ENCODE results near the gene CASZ1. TPM values are rescaled to one million over a fixed set of nuclear protein-coding genes. Genes with fewer than 3 reads are reported as not detected.

Gene CASZ1
- total and polyA plus RNA-seq, 2 donors (not counting 3 experiments of a cell fraction or from before 2014, with no cell fraction given), result 1.5 to 5.2 TPM

DNA sequence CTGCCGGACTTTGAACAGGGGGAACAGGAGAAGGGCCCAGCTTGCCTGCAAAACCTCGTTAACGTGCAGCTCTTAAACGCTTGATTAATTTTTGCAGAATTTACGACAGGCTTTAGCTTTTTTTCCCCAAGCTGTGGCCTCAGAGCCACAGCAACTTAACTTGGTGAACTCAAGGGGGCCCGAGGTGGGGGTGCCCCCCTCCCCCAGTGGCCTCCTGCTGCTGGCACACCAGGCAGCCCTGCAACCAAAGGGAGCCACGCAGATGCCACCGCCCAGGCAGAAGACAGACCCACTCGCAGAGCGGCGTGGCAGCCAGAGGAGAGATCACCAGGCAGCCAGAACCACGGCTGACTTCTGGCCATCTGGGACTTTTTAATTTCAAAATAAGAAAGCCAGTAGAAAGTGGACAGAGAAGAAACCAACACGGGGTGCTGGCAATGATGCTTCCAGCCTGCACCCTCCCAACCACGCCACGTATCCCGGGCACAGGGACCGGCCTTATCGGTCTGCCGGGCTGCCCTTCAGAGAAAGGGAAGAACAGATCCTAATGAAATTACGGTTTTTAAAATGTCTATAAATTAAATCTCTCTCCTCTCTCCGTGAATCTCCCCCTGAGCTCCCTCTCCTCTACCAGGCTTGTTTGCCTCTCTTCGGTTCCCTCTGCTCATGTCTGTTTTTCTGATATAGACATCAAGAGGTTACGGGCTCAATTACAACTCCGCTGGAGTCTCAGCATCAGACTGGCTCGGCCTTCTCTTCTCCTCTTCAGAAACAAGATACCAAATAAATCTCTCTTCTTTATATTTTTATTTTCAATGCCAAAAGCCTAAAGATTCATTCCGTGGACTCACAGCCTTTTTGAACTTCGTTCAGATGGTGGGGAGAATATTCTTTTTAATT is 6.4 kb downstream of the CASZ1 start:
- FAIRE-seq, result no peak
- H3K79me2 ChIP-seq (ENCODE audit: control insufficient read depth, insufficient read depth, low read length), result no peaks in the 10 kb centered on the region
- CTCF ChIA-PET, result no interaction called here

More for the DNA sequence above, 6.4 kb downstream of the CASZ1 start:
- Histone ChIP-seq H3K9me1 (replicated peaks; ENCODE audit: control insufficient read depth, extremely low read depth, insufficient read depth, low read length) (no peaks in the 10 kb centered on the region), H3K9ac (replicated peaks; ENCODE audit: extremely low read depth, insufficient read depth, low read length) (no peak overlapping the region), H4K20me1 (replicated peaks; ENCODE audit: control insufficient read depth, extremely low read depth, insufficient read depth, low read length) (no peaks in the 10 kb centered on the region), H3K4me2 (ENCODE audit: insufficient read depth, low read length) (no peak overlapping the region), H3K36me3 (ENCODE audit: control insufficient read depth in 2 of 2, extremely low read depth in 1 of 2, insufficient read depth in 2 of 2, low read length in 2 of 2) (no peaks in the 10 kb centered on the region), H3K4me1 (ENCODE audit: control insufficient read depth, extremely low read depth, insufficient read depth, low read length) (peaks cover 11% of the 10 kb centered on the region), H2AFZ (ENCODE audit: low read depth, low read length) (no peak overlapping the region), H3K9me3 (replicated peaks; ENCODE audit: control insufficient read depth, insufficient read depth, low read length) (no peaks in the 10 kb centered on the region), H3K4me3 (replicated peaks in 1 of 3; ENCODE audit: insufficient read depth in 1 of 3, low read depth in 1 of 3, low read length in 3 of 3) (no peak overlapping the region), H3K27ac (ENCODE audit: insufficient read depth, low read depth, low read length) (no peak overlapping the region), H3K27me3 (ENCODE audit: control insufficient read depth in 2 of 2, insufficient read depth in 2 of 2, low read length in 2 of 2) (peaks cover 22 to 40% of the 10 kb centered on the region in 2 experiments)
- intact Hi-C loops (cut with micrococcal nuclease) (loop anchor here (2.0 kb wide), 1 partner anchor 77 kb away; no protein-coding TSS in a partner anchor), dilution Hi-C loops (cut with MboI; ENCODE audit: extremely low pct_ligation_motif_present, low sequenced_read_pairs) (no loop called here)
- no TSS peak for BruUV-seq (replicated peaks)
- DNase-seq (ENCODE audit: low read depth, low spot score), result no peak
- TF ChIP-seq POLR2A (IDR thresholded peaks at IDR 0.05; ENCODE audit: low read depth, low read length) (no peak), MYC (IDR thresholded peaks at IDR 0.05; ENCODE audit: low read depth, low read length) (no peak), JUN (IDR thresholded peaks at IDR 0.05; ENCODE audit: borderline replicate concordance, insufficient read depth, insufficient read length, low read depth) (no peak), GATA2 (IDR thresholded peaks at IDR 0.05; ENCODE audit: insufficient read depth, insufficient read length, low read depth, low read length) (no peak), POLR2AphosphoS5 (IDR thresholded peaks at IDR 0.05; ENCODE audit: insufficient read depth, low read depth, low read length) (no peak), EZH2 (IDR thresholded peaks at IDR 0.05; ENCODE audit: borderline replicate concordance, low read depth, low read length, severe bottlenecking) (no peak), FOS (IDR thresholded peaks at IDR 0.05; ENCODE audit: borderline replicate concordance, insufficient read depth, low read length) (no peak)
- TF ChIP-seq, protein P1, sequence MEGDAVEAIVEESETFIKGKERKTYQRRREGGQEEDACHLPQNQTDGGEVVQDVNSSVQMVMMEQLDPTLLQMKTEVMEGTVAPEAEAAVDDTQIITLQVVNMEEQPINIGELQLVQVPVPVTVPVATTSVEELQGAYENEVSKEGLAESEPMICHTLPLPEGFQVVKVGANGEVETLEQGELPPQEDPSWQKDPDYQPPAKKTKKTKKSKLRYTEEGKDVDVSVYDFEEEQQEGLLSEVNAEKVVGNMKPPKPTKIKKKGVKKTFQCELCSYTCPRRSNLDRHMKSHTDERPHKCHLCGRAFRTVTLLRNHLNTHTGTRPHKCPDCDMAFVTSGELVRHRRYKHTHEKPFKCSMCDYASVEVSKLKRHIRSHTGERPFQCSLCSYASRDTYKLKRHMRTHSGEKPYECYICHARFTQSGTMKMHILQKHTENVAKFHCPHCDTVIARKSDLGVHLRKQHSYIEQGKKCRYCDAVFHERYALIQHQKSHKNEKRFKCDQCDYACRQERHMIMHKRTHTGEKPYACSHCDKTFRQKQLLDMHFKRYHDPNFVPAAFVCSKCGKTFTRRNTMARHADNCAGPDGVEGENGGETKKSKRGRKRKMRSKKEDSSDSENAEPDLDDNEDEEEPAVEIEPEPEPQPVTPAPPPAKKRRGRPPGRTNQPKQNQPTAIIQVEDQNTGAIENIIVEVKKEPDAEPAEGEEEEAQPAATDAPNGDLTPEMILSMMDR (IDR thresholded peaks at IDR 0.05; ENCODE audit: extremely low read depth in 1 of 2, insufficient read depth in 1 of 2, low read depth in 1 of 2, low read length in 2 of 2), result no peak
- TF ChIP-seq, protein P2, sequence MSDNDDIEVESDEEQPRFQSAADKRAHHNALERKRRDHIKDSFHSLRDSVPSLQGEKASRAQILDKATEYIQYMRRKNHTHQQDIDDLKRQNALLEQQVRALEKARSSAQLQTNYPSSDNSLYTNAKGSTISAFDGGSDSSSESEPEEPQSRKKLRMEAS (IDR thresholded peaks at IDR 0.05; ENCODE audit: insufficient read depth, insufficient read length), result no peak
- POLR2A ChIA-PET, result no interaction called here
